Erythroblast (primary cell): ENCODE measurements around the gene TMEM120B.
A peak's percentile ranks its signal among the peaks of the same experiment; 100 is the strongest.

Experiments used
- DNase-seq, 2 experiments: peaks; one replicate each; lab custom pipeline; 2025; lab: John Stamatoyannopoulos, UW
- GATA1 ChIP-seq: IDR thresholded peaks from 2 replicates; pipeline ENCODE4 v1.6.1; 2011; ENCODE audit warnings: low read depth, mild to moderate bottlenecking, control low read depth, low read length, moderate library complexity
- POLR2A ChIP-seq: IDR thresholded peaks from 2 replicates; pipeline ENCODE4 v1.6.1; 2011; ENCODE audit warnings: mild to moderate bottlenecking, low read length

TMEM120B gene

DNA sequence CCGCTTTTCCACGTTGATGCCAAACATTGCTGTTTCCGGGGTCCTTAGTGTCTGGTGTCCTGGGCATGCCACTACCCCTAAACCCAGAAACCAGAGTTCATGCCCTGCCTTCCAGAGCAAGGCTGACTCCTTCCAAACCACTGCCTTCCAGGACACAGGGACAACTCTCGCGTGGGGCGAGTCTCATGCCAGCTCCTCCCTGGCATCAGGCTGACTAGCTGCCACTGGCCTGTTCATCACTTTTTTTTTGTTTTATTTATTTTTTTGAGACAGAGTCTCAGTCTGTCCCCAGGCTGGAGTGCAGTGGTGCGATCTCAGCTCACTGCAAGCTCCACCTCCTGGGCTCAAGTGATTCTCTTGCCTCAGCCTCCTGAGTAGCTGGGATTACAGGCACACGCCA is 96.1 kb downstream of the TMEM120B start:
- TF ChIP-seq GATA1 (no peak), POLR2A (no peak)
- no peak for DNase-seq

DNA sequence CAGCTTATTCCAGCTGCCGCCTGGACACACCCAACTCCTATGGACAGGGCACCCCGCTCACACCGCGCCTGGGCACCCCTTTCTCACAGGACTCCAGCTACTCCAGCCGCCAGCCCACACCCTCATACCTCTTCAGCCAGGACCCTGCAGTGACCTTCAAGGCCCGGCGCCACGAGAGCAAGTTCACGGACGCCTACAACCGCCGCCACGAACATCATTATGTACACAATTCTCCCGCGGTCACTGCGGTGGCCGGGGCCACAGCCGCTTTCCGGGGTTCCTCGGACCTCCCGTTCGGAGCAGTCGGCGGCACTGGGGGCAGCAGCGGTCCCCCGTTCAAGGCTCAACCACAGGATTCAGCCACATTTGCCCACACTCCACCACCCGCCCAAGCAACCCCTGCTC is 97.2 kb downstream of the TMEM120B start:
- DNase-seq: no peak

DNA sequence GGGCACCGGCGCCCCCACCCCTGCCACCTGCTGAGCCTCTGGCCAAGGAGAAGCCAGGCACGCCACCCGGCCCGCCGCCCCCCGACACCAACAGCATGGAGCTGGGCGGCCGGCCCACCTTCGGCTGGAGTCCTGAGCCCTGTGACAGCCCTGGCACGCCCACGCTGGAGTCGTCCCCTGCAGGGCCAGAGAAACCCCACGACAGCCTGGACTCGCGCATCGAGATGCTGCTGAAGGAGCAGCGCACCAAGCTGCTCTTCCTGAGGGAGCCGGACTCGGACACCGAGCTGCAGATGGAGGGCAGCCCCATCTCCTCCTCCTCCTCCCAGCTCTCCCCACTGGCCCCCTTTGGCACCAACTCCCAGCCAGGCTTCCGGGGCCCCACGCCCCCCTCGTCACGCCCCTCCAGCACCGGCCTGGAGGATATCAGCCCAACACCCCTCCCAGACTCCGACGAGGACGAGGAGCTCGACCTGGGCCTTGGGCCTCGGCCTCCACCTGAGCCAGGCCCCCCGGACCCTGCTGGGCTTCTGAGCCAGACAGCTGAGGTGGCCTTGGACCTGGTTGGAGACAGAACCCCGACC is 97.8 kb downstream of the TMEM120B start:
- TF ChIP-seq POLR2A: no peak
- TF ChIP-seq GATA1: no peak
- no peak for DNase-seq

More for the DNA sequence above, 97.2 kb downstream of the TMEM120B start:
- no peak for TF ChIP-seq GATA1
- no peak for TF ChIP-seq POLR2A

DNA sequence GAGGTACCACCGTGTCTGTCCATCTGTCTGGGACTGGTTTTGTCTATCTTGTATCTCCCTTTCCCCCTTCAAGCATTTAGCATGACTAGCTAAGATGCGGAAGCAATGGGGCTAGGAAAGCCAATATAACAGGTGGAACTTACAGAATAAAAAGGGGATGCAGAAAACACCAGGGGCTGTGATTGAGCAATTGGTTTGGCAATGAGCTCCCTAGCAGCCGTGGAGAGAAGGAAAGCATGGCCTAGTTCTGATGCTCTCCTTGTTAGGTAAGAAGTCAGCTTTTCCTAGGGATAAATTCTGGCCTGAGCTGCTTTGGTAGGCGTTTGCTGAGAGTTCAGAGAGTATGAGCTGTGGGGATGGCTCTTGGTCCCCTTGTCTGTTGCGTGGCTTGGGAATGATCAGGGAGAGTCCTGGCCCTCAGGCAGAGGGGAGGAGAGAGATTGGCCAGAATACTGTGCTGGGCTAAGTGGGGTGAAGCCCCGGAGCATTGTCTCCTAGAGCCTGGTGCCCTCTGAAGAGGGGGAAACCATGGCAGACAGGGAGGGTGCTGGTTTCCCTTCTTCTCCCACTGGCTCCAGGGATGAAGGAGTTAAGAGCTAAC is 98.4 kb downstream of the TMEM120B start:
- no peak for TF ChIP-seq GATA1
- no peak for TF ChIP-seq POLR2A
- DNase-seq: no peak

DNA sequence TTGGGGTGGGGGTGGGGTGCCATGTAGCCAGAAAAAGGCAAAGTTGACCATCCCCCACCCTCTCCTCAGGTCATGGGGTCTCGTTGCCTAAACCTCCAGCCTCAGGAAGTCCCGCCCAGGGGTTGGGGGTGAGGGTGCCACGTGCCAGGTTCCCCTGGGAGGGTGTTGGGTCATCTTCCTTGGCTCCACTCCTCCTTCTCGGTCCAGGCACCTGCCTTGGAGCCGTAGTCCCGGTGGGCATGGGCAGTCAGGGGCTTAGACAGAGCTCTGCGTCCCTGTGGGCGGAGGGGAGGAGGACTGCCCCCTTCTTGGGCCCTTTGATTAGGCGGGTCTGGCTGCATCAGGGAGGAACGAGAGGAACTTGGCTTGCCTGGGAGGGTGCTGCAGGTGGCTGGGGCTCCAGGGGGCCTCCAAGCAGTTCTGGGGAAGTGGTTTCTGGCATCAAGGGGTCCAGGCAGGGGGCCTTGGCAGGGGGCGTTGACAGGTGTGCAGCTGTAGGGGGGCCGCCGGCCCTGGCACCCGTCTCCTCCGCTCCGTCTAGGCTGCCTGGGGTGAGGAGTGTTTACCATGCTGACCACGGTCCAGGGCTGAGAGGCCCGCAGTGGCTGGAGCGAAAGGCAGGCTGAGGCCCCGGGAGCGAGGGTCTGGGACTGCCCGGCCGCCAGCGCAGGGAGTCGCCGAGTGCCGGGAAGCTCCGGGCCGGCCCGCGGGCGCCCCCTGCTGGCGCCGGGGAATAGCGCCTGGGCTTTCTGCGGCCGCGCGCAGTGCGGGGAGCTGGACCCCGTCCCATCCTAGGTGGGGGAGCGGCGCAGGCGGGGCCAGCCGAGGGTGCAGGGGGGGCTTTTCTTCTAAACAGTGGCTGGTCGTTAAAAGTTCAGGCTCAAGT is 99.1 kb downstream of the TMEM120B start:
- TF ChIP-seq POLR2A (no peak), GATA1 (no peak)
- DNase-seq: peak; percentile 77 to 88

DNA sequence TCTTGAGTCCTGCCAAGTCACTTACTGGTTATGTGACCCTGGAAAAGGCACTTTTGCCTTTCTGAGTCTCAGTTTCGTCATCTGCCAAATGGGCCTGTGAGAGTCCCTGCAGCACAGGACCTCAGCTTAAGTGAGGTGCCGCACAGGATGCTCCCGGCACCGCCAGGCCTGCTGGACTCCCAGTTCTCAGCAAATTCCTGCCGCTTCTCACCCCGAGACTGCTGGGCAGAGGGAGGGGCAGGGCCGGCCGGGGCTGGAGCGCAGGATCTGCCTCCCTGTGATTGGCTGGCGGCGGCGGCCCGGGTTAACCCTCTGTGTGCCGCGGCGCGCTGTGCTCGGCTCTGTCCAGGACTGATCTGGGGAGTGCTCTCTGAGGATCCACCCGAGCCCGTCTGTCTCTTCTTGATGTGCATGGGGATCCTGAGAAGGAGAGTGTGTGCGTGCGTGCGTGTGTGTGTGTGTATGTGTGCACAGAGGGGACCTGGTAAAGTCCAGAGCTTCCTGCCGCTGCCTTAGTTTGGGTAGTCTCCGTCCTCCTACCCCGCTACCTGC is 99.8 kb downstream of the TMEM120B start:
- TF ChIP-seq GATA1 (no peak), POLR2A (no peak)
- DNase-seq: peak; percentile 77 to 81

DNA sequence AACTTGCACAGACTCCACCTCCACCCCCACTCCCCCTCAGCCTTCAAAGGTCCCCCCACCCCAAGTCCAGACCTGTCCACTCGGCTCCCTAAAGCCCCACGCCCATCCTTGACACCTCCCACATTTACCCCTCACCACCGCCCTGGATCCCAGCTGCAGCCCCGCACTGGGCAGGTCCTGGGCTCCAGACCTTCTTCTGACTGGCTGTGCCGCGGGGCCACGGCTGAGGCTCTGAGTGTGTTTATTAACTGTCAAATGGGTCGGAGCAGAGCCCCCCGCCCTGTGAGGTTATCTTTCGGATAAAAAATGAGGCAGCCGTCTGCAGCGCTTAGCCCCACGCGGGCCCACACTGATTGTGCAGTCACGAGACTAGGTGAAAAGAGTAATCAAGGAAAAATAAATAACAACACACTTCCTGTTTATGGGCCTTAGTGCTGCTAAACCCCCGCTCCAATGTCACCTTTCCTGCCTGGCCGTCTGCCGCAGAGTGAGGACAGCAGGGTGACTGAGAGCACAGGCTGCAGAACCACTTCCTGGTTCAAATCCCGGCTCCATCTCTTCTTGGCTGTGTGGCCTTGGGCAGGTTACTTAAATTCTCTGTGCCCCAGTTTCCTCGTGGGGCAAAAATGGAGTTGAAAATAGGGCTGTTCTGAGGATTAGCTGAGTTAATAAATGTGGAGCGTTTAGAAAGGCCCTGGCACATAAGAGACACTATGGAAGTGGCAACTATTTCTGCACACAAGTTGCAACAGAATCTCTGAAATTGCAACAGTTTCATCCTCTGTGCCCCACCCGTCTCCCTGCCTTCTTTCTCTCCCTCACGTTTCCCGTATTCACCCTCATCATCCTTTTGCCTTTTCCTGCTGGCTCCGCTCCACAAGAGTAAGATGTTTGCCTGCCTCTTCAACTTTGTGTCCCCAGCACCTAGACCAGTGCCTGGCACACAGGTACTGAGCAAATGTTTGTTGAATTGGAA is 100.7 kb downstream of the TMEM120B start:
- peak in 1 of 2 experiments; percentile 54 for DNase-seq
- TF ChIP-seq GATA1 (no peak), POLR2A (no peak)

DNA sequence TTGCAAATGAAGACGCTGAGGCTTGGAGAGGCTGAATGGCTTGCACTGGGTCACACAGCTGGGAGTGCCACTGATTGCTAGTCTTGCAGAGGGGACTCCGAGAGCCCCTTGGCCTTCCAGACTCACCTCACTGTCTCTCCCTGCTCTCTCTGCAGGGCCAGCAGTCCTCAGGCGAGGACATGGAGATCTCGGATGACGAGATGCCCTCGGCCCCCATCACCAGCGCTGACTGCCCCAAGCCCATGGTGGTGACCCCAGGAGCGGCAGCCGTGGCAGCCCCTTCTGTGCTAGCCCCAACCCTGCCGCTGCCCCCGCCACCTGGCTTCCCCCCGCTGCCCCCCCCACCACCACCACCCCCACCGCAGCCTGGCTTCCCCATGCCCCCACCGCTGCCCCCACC is 101.4 kb downstream of the TMEM120B start:
- TF ChIP-seq GATA1 (no peak), POLR2A (no peak)
- DNase-seq: no peak

DNA sequence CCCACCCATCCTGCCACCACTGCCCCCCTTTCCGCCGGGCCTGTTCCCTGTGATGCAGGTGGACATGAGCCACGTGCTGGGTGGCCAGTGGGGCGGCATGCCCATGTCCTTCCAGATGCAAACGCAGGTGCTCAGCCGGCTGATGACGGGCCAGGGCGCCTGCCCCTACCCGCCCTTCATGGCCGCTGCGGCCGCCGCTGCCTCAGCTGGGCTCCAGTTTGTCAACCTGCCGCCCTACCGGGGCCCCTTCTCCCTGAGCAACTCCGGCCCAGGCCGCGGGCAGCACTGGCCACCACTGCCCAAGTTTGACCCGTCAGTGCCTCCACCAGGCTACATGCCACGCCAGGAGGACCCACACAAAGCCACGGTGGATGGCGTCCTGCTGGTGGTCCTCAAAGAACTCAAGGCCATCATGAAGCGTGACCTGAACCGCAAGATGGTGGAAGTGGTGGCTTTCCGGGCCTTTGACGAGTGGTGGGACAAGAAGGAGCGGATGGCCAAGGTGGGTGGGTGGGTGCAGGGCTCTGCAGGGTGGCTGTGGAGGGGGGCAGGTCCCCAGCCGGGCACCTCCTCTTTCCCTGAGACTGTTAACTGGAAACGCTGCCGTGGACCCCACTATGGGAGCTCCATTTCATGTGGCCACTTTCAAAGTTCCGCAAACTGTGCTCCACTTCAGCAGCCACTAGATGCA is 102.0 kb downstream of the TMEM120B start:
- TF ChIP-seq GATA1 (no peak), POLR2A (no peak)

DNA sequence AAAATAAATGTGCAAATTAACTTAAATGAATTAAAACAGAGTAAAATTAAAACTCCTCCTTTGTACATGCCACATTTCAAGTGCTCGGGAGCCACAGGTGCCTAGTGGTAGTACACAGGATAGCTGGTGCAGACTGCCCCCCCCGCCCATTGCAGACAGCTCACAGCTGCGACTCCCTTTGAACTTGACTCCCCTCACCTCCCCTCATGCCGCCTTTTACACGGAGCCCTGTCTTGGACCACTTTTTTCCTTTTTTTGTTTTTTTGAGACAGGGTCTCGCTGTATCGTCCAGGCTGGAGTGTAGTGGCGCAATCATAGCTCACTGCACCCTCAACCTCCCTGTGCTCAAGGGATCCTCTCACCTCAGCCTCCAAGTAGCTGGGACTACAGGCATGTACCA is 102.7 kb downstream of the TMEM120B start:
- TF ChIP-seq GATA1: no peak
- no peak for TF ChIP-seq POLR2A
- no peak for DNase-seq

More for the DNA sequence above, 102.0 kb downstream of the TMEM120B start:
- no peak for DNase-seq

DNA sequence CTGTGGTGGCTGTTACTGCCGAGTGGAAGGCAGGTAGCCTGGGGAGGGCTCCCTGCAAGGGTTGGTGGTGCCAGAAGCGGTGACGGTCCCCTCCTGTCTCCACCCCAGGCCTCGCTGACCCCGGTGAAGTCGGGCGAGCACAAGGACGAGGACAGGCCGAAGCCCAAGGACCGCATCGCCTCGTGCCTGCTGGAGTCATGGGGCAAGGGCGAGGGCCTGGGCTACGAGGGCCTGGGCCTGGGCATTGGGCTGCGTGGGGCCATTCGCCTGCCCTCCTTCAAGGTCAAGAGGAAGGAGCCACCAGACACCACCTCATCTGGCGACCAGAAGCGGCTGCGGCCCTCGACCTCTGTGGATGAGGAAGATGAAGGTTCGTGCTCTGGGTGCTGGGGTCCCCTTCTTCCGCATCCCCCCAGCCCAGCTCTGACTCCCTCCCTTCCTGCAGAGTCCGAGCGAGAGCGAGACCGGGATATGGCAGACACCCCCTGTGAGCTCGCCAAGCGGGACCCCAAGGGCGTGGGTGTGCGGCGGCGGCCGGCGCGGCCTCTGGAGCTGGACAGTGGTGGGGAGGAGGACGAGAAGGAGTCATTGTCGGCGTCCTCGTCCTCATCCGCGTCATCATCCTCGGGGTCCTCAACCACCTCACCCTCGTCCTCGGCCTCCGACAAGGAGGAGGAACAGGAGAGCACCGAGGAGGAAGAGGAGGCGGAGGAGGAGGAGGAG is 104.5 kb downstream of the TMEM120B start:
- DNase-seq: no peak
- TF ChIP-seq POLR2A (no peak), GATA1 (no peak)

DNA sequence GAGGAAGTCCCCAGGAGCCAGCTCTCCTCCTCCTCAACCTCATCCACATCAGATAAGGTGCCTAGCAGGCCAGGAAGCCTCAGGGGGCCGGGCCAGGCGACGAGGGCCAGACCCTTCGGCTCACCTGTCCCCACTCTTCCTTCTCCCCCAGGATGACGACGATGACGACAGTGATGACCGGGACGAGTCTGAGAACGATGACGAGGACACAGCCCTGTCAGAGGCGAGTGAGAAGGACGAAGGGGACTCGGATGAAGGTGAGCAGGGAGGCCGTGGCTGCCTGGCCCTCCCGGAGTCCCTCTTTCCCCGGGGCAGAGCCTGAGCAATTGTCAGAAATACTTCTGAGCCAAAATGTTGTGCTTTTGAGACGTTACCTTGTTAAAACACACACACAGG is 105.1 kb downstream of the TMEM120B start:
- DNase-seq: no peak
- no peak for TF ChIP-seq GATA1
- no peak for TF ChIP-seq POLR2A
